Measurements from ENCODE around the gene RAB3GAP1.

RAB3GAP1 gene

GRCh38 chr2:135168204-135168856 lies 116.2 kb downstream of the RAB3GAP1 start:
- no peak for DNase-seq

- no peak for DNase-seq
Observed at GRCh38 chr2:135169900-135170753, 118.0 kb downstream of the RAB3GAP1 start.

GRCh38 chr2:135174049-135174809 lies 122.1 kb downstream of the RAB3GAP1 start:
- no peak for DNase-seq

- DNase-seq: no peak
Observed at GRCh38 chr2:135174810-135175093, 122.7 kb downstream of the RAB3GAP1 start.

GRCh38 chr2:135175177-135175576 lies 123.1 kb downstream of the RAB3GAP1 start:
- DNase-seq: no peak

GRCh38 chr2:135179689-135180088 lies 127.6 kb downstream of the RAB3GAP1 start:
- no peak for DNase-seq

- no peak for DNase-seq
Observed at GRCh38 chr2:135182190-135182589, 130.1 kb downstream of the RAB3GAP1 start.

GRCh38 chr2:135182601-135183000 lies 130.5 kb downstream of the RAB3GAP1 start:
- no peak for DNase-seq

- DNase-seq: no peak
Observed at GRCh38 chr2:135183822-135184221, 131.7 kb downstream of the RAB3GAP1 start.

GRCh38 chr2:135186054-135186453 lies 134.0 kb downstream of the RAB3GAP1 start:
- no peak for DNase-seq

- DNase-seq: no peak
Observed at GRCh38 chr2:135187270-135187669, 135.2 kb downstream of the RAB3GAP1 start.

GRCh38 chr2:135189148-135189547 lies 137.1 kb downstream of the RAB3GAP1 start:
- DNase-seq: no peak

GRCh38 chr2:135190799-135191198 lies 138.7 kb downstream of the RAB3GAP1 start:
- no peak for DNase-seq

- DNase-seq: no peak
Observed at GRCh38 chr2:135198481-135198880, 146.4 kb downstream of the RAB3GAP1 start.

- no peak for DNase-seq
Observed at GRCh38 chr2:135202751-135203150, 150.7 kb downstream of the RAB3GAP1 start.

GRCh38 chr2:135203944-135204343 lies 151.9 kb downstream of the RAB3GAP1 start:
- DNase-seq: no peak

GRCh38 chr2:135208016-135208415 lies 155.9 kb downstream of the RAB3GAP1 start:
- no peak for DNase-seq

- DNase-seq: no peak
Observed at GRCh38 chr2:135212757-135213156, 160.7 kb downstream of the RAB3GAP1 start.

- DNase-seq: no peak
Observed at GRCh38 chr2:135218426-135218825, 166.3 kb downstream of the RAB3GAP1 start.

- DNase-seq: no peak
Observed at GRCh38 chr2:135219226-135219625, 167.1 kb downstream of the RAB3GAP1 start.

Measured in NCI-H1048 (cell line).